Measurements from ENCODE around the gene USE1.

The USE1 gene

GRCh38 chr19:17227798-17228367, 12.7 kb downstream of the USE1 start:
- DNase-seq, result no peak
- no peaks in the 10 kb centered on the region for H3K9me2 ChIP-seq (replicated peaks; ENCODE audit: insufficient read depth, low read length)
- TF ChIP-seq EZH2phosphoT487 (IDR thresholded peaks at IDR 0.05; ENCODE audit: low read length) (no peak), EZH2 (optimal IDR thresholded peaks at IDR 0.05; ENCODE audit: low read depth, low read length) (no peak), CTCF (IDR thresholded peaks at IDR 0.05; ENCODE audit: low read length) (no peak)
- no peak overlapping the region for H3K9ac ChIP-seq (ENCODE audit: low read length)
- no peak overlapping the region for H3K4me3 ChIP-seq (ENCODE audit: low read length)
- peaks cover 4% of the 10 kb centered on the region; the same call in 1 of the 2 replicates for H3K4me1 ChIP-seq (ENCODE audit: low read length)
- H3K27ac ChIP-seq (ENCODE audit: low read length), result no peak overlapping the region
- no peak overlapping the region for H2AFZ ChIP-seq (ENCODE audit: low read length)
- no peaks in the 10 kb centered on the region for H3K79me2 ChIP-seq (ENCODE audit: low read length)
- no peaks in the 10 kb centered on the region for H3F3A ChIP-seq (ENCODE audit: insufficient read depth, low read length)
- H3K9me3 ChIP-seq (replicated peaks; ENCODE audit: insufficient read depth, low read length), result no peaks in the 10 kb centered on the region
- H4K20me1 ChIP-seq (ENCODE audit: insufficient read depth, low read length), result no peaks in the 10 kb centered on the region
- no peaks in the 10 kb centered on the region; the same call in 1 of the 2 replicates for H3K27me3 ChIP-seq (replicated peaks; ENCODE audit: insufficient read depth, low read length)
- no peaks in the 10 kb centered on the region for H3K36me3 ChIP-seq (replicated peaks; ENCODE audit: insufficient read depth, low read length)
- H3K4me2 ChIP-seq (ENCODE audit: low read depth, low read length), result no peak overlapping the region

- no peaks in the 10 kb centered on the region for H4K20me1 ChIP-seq (ENCODE audit: insufficient read depth, low read length)
- peaks cover 4% of the 10 kb centered on the region; the same call in 1 of the 2 replicates for H3K79me2 ChIP-seq (ENCODE audit: low read length)
- no peaks in the 10 kb centered on the region for H3K36me3 ChIP-seq (replicated peaks; ENCODE audit: insufficient read depth, low read length)
- no peaks in the 10 kb centered on the region for H3K9me3 ChIP-seq (replicated peaks; ENCODE audit: insufficient read depth, low read length)
- no peak overlapping the region for H2AFZ ChIP-seq (ENCODE audit: low read length)
- H3F3A ChIP-seq (ENCODE audit: insufficient read depth, low read length), result no peaks in the 10 kb centered on the region
- DNase-seq, result no peak
- no peak overlapping the region for H3K4me3 ChIP-seq (ENCODE audit: low read length)
- no peaks in the 10 kb centered on the region for H3K9me2 ChIP-seq (replicated peaks; ENCODE audit: insufficient read depth, low read length)
- no peaks in the 10 kb centered on the region for H3K27me3 ChIP-seq (replicated peaks; ENCODE audit: insufficient read depth, low read length)
- H3K9ac ChIP-seq (ENCODE audit: low read length), result no peak overlapping the region
- H3K4me2 ChIP-seq (ENCODE audit: low read depth, low read length), result no peak overlapping the region
- TF ChIP-seq EZH2 (optimal IDR thresholded peaks at IDR 0.05; ENCODE audit: low read depth, low read length) (no peak), CTCF (IDR thresholded peaks at IDR 0.05; ENCODE audit: low read length) (no peak), EZH2phosphoT487 (IDR thresholded peaks at IDR 0.05; ENCODE audit: low read length) (no peak)
- H3K27ac ChIP-seq (ENCODE audit: low read length), result no peak overlapping the region
- H3K4me1 ChIP-seq (ENCODE audit: low read length), result peaks cover 8% of the 10 kb centered on the region; the same call in 1 of the 2 replicates
These were observed 14.7 kb downstream of the USE1 start for GRCh38 chr19:17229890-17230289.

- DNase-seq, result no peak
- H3K9me2 ChIP-seq (replicated peaks; ENCODE audit: insufficient read depth, low read length), result no peaks in the 10 kb centered on the region
- no peak overlapping the region for H3K4me2 ChIP-seq (ENCODE audit: low read depth, low read length)
- H3K36me3 ChIP-seq (replicated peaks; ENCODE audit: insufficient read depth, low read length), result no peaks in the 10 kb centered on the region
- no peak overlapping the region for H3K4me3 ChIP-seq (ENCODE audit: low read length)
- peaks cover 4% of the 10 kb centered on the region; the same call in 1 of the 2 replicates for H3K79me2 ChIP-seq (ENCODE audit: low read length)
- H3K27ac ChIP-seq (ENCODE audit: low read length), result no peak overlapping the region
- no peaks in the 10 kb centered on the region for H4K20me1 ChIP-seq (ENCODE audit: insufficient read depth, low read length)
- no peaks in the 10 kb centered on the region for H3K9me3 ChIP-seq (replicated peaks; ENCODE audit: insufficient read depth, low read length)
- H3K9ac ChIP-seq (ENCODE audit: low read length), result no peak overlapping the region
- 0 out of 2 replicates have a peak, but pooled peaks cover 4% of the 10 kb centered on the region for H3K4me1 ChIP-seq (ENCODE audit: low read length)
- H2AFZ ChIP-seq (ENCODE audit: low read length), result no peak overlapping the region
- no peaks in the 10 kb centered on the region for H3K27me3 ChIP-seq (replicated peaks; ENCODE audit: insufficient read depth, low read length)
- TF ChIP-seq CTCF (IDR thresholded peaks at IDR 0.05; ENCODE audit: low read length) (no peak), EZH2phosphoT487 (IDR thresholded peaks at IDR 0.05; ENCODE audit: low read length) (no peak), EZH2 (optimal IDR thresholded peaks at IDR 0.05; ENCODE audit: low read depth, low read length) (no peak)
- H3F3A ChIP-seq (ENCODE audit: insufficient read depth, low read length), result no peaks in the 10 kb centered on the region
These were observed 17.1 kb downstream of the USE1 start for GRCh38 chr19:17232258-17232657.

All from MM.1S (cell line).